Measurements from ENCODE around the gene JAML.

The JAML gene

GRCh38 chr11:118144301-118145268, 80.2 kb downstream of the JAML start:
- DNase-seq (ENCODE audit: low read depth), result no peak
